ENCODE measurements around the gene APPL2. TPM values are rescaled to one million over a fixed set of nuclear protein-coding genes. Genes with fewer than 3 reads are reported as not detected.
"Not testable (repeated sequence)": the region's sequence is repeated elsewhere in the genome, so short reads cannot be mapped to it uniquely, and the experiment has no call there.

APPL2 gene
- total RNA-seq, 4 donors from 2014 or later: 39.9 to 67.5 (median 59.1) TPM

GRCh38 chr12:105256011-105256410 is 20.0 kb upstream of the APPL2 start:
- ATAC-seq (ENCODE audit: low FRiP score) (no peak), DNase-seq (ENCODE audit: low spot score) (no peak)
- no peak for TF ChIP-seq CTCF (IDR thresholded peaks at IDR 0.05)

GRCh38 chr12:105253866-105254513 is 18.0 kb upstream of the APPL2 start:
- DNase-seq (ENCODE audit: low spot score): no peak
- ATAC-seq (ENCODE audit: low FRiP score): peak; percentile 29
- no peak for TF ChIP-seq CTCF (IDR thresholded peaks at IDR 0.05)

- no peak for TF ChIP-seq CTCF (IDR thresholded peaks at IDR 0.05)
- no peak for DNase-seq (ENCODE audit: low spot score)
- ATAC-seq (ENCODE audit: low FRiP score): no peak
These were observed 16.9 kb upstream of the APPL2 start for GRCh38 chr12:105252901-105253300.

GRCh38 chr12:105245776-105246427 is 9.9 kb upstream of the APPL2 start:
- not testable (repeated sequence) for ATAC-seq (ENCODE audit: low FRiP score); DNase-seq (ENCODE audit: low spot score)

- no peak for TF ChIP-seq CTCF (IDR thresholded peaks at IDR 0.05)
- DNase-seq (ENCODE audit: low spot score) (no peak), ATAC-seq (ENCODE audit: low FRiP score) (no peak)
These were observed 9.3 kb upstream of the APPL2 start for GRCh38 chr12:105245291-105245690.

GRCh38 chr12:105240228-105240627 is 4.3 kb upstream of the APPL2 start:
- no peak for DNase-seq (ENCODE audit: low spot score)
- TF ChIP-seq CTCF (IDR thresholded peaks at IDR 0.05): no peak
- no peak for ATAC-seq (ENCODE audit: low FRiP score)

GRCh38 chr12:105239304-105239703 is 3.3 kb upstream of the APPL2 start:
- no peak for ATAC-seq (ENCODE audit: low FRiP score)
- no peak for DNase-seq (ENCODE audit: low spot score)
- TF ChIP-seq CTCF (IDR thresholded peaks at IDR 0.05): no peak
